ENCODE data around the gene CCDC88A.

GRCh38 chr2:55351672-55352071 is 68.0 kb downstream of the CCDC88A start:
- TF ChIP-seq, protein P1, sequence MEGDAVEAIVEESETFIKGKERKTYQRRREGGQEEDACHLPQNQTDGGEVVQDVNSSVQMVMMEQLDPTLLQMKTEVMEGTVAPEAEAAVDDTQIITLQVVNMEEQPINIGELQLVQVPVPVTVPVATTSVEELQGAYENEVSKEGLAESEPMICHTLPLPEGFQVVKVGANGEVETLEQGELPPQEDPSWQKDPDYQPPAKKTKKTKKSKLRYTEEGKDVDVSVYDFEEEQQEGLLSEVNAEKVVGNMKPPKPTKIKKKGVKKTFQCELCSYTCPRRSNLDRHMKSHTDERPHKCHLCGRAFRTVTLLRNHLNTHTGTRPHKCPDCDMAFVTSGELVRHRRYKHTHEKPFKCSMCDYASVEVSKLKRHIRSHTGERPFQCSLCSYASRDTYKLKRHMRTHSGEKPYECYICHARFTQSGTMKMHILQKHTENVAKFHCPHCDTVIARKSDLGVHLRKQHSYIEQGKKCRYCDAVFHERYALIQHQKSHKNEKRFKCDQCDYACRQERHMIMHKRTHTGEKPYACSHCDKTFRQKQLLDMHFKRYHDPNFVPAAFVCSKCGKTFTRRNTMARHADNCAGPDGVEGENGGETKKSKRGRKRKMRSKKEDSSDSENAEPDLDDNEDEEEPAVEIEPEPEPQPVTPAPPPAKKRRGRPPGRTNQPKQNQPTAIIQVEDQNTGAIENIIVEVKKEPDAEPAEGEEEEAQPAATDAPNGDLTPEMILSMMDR (conservative IDR thresholded peaks at IDR 0.05; ENCODE audit: low read length), result no peak
- no peak for TF ChIP-seq EZH2phosphoT487 (IDR thresholded peaks at IDR 0.05; ENCODE audit: borderline replicate concordance, low read depth, low read length)
